Measurements from ENCODE around the gene PLXNA4. TPM values are rescaled to one million over a fixed set of nuclear protein-coding genes. Genes with fewer than 3 reads are reported as not detected.

PLXNA4 gene
- total RNA-seq, 1 donor from 2014 or later: 5.2 TPM

DNA sequence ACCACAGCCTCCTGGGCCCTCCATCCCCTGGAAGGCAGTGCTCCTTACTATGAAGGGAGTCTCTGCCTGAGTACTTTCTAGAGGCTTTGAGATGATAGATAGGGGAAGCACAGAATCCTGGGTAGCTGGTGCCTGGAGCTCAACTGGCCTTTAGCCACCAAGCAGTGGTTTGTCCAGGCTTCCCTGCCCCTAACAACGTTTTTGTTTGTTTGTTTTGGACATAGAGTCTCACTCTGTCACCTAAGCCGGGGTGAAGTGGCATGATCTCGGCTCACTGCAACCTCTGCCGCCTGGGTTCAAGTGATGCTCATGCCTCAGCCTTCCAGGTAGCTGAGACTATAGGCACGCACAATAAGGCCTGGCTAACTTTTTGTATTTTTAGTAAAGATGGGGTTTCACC is 289.4 kb downstream of the PLXNA4 start:
- Mint-ChIP-seq H3K36me3 (no peaks in the 10 kb centered on the region), H3K4me3 (no peak overlapping the region), H3K27ac (no peak overlapping the region), H3K9me3 (no peaks in the 10 kb centered on the region), H3K4me1 (no peaks in the 10 kb centered on the region), H3K27me3 (ENCODE audit: low read depth) (peaks cover 48% of the 10 kb centered on the region)
- no peak for DNase-seq (ENCODE audit: low spot score in 2 of 2, unreplicated experiment in 2 of 2)
- TF ChIP-seq, protein P1, sequence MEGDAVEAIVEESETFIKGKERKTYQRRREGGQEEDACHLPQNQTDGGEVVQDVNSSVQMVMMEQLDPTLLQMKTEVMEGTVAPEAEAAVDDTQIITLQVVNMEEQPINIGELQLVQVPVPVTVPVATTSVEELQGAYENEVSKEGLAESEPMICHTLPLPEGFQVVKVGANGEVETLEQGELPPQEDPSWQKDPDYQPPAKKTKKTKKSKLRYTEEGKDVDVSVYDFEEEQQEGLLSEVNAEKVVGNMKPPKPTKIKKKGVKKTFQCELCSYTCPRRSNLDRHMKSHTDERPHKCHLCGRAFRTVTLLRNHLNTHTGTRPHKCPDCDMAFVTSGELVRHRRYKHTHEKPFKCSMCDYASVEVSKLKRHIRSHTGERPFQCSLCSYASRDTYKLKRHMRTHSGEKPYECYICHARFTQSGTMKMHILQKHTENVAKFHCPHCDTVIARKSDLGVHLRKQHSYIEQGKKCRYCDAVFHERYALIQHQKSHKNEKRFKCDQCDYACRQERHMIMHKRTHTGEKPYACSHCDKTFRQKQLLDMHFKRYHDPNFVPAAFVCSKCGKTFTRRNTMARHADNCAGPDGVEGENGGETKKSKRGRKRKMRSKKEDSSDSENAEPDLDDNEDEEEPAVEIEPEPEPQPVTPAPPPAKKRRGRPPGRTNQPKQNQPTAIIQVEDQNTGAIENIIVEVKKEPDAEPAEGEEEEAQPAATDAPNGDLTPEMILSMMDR (IDR thresholded peaks at IDR 0.05; ENCODE audit: unreplicated experiment): no peak

DNA sequence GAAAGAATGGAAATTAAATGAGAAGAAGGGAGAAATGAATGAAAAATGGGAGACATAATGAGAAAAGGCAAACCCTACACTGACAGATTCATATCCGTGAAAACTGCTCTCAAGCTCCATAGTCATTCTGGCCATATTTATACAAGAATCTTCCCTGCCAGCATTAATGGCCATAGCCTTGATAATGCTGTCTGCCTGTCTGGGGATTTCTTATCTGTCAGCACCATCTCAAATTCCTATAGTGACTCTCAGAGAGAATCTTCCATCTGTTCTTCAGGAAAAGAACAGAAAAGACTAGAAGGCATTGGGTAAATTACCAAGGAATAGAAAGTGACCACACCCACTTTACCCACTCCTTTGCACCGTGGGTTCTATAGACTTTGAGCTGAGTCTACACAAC is 295.9 kb downstream of the PLXNA4 start:
- H3K4me1 Mint-ChIP-seq: peaks cover 3% of the 10 kb centered on the region
- H3K36me3 Mint-ChIP-seq: no peaks in the 10 kb centered on the region
- no peak overlapping the region for H3K27ac Mint-ChIP-seq
- DNase-seq (ENCODE audit: low spot score in 2 of 2, unreplicated experiment in 2 of 2): no peak
- H3K9me3 Mint-ChIP-seq: no peaks in the 10 kb centered on the region
- TF ChIP-seq, protein P1 (IDR thresholded peaks at IDR 0.05; ENCODE audit: unreplicated experiment): no peak
- peaks cover 45% of the 10 kb centered on the region for H3K27me3 Mint-ChIP-seq (ENCODE audit: low read depth)
- H3K4me3 Mint-ChIP-seq: no peak overlapping the region

DNA sequence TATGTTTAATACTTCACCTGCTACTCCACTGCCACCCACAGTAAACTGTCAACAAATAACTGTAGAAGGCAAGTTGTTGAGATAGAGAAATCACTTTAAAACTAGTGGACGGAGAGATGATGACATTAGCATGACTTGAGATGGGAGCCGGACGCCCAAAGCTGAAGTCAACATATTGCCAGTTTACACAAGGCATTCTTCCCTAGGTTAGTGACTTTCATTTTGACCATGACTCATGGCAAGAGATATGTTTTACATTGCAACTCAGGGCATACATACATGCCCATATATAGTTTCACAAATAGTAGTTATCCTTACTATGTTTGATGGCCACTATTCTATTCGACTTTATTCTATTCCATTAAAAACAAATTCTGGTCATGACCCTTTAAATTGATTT is 296.6 kb downstream of the PLXNA4 start:
- H3K4me1 Mint-ChIP-seq: peaks cover 3% of the 10 kb centered on the region
- H3K4me3 Mint-ChIP-seq: no peak overlapping the region
- TF ChIP-seq, protein P1 (IDR thresholded peaks at IDR 0.05; ENCODE audit: unreplicated experiment): no peak
- H3K36me3 Mint-ChIP-seq: no peaks in the 10 kb centered on the region
- H3K9me3 Mint-ChIP-seq: no peaks in the 10 kb centered on the region
- peaks cover 46% of the 10 kb centered on the region for H3K27me3 Mint-ChIP-seq (ENCODE audit: low read depth)
- DNase-seq (ENCODE audit: low spot score in 2 of 2, unreplicated experiment in 2 of 2): no peak
- H3K27ac Mint-ChIP-seq: no peak overlapping the region

DNA sequence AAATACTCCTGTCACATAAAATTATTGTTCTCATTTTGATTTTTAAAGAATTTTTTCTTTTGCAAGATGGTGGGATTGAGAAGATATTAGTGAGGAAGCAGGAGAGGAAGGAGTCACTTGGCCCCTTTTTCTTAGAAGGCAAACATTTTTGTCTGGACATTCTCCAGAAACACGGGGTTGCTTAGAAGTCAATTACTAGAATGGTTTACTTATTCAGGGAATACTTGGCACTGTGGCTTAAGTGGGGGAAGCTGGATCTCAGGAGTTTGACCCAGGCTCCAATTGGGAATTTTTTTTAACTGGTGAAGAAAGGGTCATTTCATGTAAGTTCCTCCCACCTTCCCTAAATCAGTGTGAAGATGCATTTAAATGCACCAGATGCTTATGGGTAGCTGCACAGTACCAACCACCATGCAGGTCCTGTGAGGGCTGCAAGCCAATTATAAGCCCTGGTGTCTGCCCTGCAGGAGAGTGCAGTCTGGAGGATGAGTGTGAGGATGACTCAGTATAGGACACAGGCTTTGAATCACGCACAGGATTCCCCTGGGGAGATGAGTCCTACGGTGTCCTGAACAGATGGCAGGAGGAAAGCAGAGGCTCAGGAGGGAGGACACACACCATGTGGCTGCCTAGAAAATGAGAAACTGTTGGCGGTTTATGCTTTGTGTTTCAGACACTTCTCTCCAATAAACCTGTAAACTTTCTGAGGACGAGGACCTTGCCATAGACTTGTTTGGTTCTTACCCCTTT is 299.1 kb downstream of the PLXNA4 start:
- H3K27ac Mint-ChIP-seq: no peak overlapping the region
- TF ChIP-seq, protein P1 (IDR thresholded peaks at IDR 0.05; ENCODE audit: unreplicated experiment): no peak

DNA sequence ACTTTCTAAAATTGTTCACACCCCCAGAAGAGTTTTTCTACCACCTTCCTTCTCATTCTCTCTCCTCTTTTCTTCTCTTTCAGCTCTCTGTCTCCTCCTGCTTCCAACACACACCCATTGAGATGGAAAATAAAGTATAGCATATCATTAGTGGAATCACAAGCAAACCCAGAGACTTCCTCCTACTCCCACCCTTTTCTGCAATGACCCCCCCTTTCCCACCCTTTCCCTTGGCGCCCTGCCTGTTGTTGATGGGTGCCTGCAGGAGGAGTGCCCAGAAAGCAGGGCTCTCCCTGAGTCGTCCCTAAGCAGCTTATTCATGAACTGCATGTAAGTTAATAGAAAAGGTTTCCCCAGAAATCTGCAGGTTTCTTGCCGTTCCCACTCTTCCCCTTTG is 300.0 kb downstream of the PLXNA4 start:
- Mint-ChIP-seq H3K9me3 (no peaks in the 10 kb centered on the region), H3K27ac (no peak overlapping the region), H3K36me3 (no peaks in the 10 kb centered on the region), H3K27me3 (ENCODE audit: low read depth) (peaks cover 57% of the 10 kb centered on the region), H3K4me3 (no peak overlapping the region), H3K4me1 (peaks cover 3% of the 10 kb centered on the region)
- TF ChIP-seq, protein P1 (IDR thresholded peaks at IDR 0.05; ENCODE audit: unreplicated experiment): no peak
- no peak for DNase-seq (ENCODE audit: low spot score in 2 of 2, unreplicated experiment in 2 of 2)

More for the DNA sequence above, 299.1 kb downstream of the PLXNA4 start:
- Mint-ChIP-seq H3K4me3 (no peak overlapping the region), H3K4me1 (peaks cover 3% of the 10 kb centered on the region), H3K36me3 (no peaks in the 10 kb centered on the region), H3K27me3 (ENCODE audit: low read depth) (peaks cover 52% of the 10 kb centered on the region), H3K9me3 (no peaks in the 10 kb centered on the region)
- DNase-seq (ENCODE audit: low spot score in 2 of 2, unreplicated experiment in 2 of 2): no peak
